ENCODE results near the gene PDE6C.

PDE6C gene

GRCh38 chr10:93620925-93621324, 8.6 kb downstream of the PDE6C start:
- H3K4me3 ChIP-seq (ENCODE audit: control insufficient read depth, low read depth, low read length): no peak overlapping the region
- no peak for TF ChIP-seq CTCF (IDR thresholded peaks at IDR 0.05; ENCODE audit: control insufficient read depth, insufficient read depth, low read depth, low read length, missing control alignments)
- no peak for DNase-seq (ENCODE audit: low read depth)

GRCh38 chr10:93622942-93623341, 10.6 kb downstream of the PDE6C start:
- no peak overlapping the region for H3K4me3 ChIP-seq (ENCODE audit: control insufficient read depth, low read depth, low read length)
- TF ChIP-seq CTCF (IDR thresholded peaks at IDR 0.05; ENCODE audit: control insufficient read depth, insufficient read depth, low read depth, low read length, missing control alignments): no peak
- no peak for DNase-seq (ENCODE audit: low read depth)

- no peak overlapping the region for H3K4me3 ChIP-seq (ENCODE audit: control insufficient read depth, low read depth, low read length)
- no peak for DNase-seq (ENCODE audit: low read depth)
- no peak for TF ChIP-seq CTCF (IDR thresholded peaks at IDR 0.05; ENCODE audit: control insufficient read depth, insufficient read depth, low read depth, low read length, missing control alignments)
Measured at GRCh38 chr10:93628858-93629257, 16.5 kb downstream of the PDE6C start.

GRCh38 chr10:93629647-93630305, 17.4 kb downstream of the PDE6C start:
- no peak for TF ChIP-seq CTCF (IDR thresholded peaks at IDR 0.05; ENCODE audit: control insufficient read depth, insufficient read depth, low read depth, low read length, missing control alignments)
- no peak overlapping the region for H3K4me3 ChIP-seq (ENCODE audit: control insufficient read depth, low read depth, low read length)
- DNase-seq (ENCODE audit: low read depth): no peak

GRCh38 chr10:93630625-93631557, 18.6 kb downstream of the PDE6C start:
- no peak for TF ChIP-seq CTCF (IDR thresholded peaks at IDR 0.05; ENCODE audit: control insufficient read depth, insufficient read depth, low read depth, low read length, missing control alignments)
- no peak overlapping the region for H3K4me3 ChIP-seq (ENCODE audit: control insufficient read depth, low read depth, low read length)
- no peak for DNase-seq (ENCODE audit: low read depth)

GRCh38 chr10:93639791-93640190, 27.5 kb downstream of the PDE6C start:
- DNase-seq (ENCODE audit: low read depth): no peak
- TF ChIP-seq CTCF (IDR thresholded peaks at IDR 0.05; ENCODE audit: control insufficient read depth, insufficient read depth, low read depth, low read length, missing control alignments): no peak
- H3K4me3 ChIP-seq (ENCODE audit: control insufficient read depth, low read depth, low read length): no peak overlapping the region
